Mucosa of stomach (tissue), 1 donor: ENCODE data around the gene PRPF6.

Experiments
- H3K27me3 ChIP-seq: one replicate; pipeline ENCODE4 v1.7.0; 2013; ENCODE audit warnings: mild to moderate bottlenecking, low read length; ENCODE audit not compliant: control insufficient read depth, insufficient read depth
- H3K36me3 ChIP-seq: one replicate; pipeline ENCODE4 v1.7.0; 2013; ENCODE audit warnings: low read length; ENCODE audit not compliant: control insufficient read depth, insufficient read depth
- H3K4me1 ChIP-seq: one replicate; pipeline ENCODE4 v1.7.0; 2013; ENCODE audit warnings: mild to moderate bottlenecking, low read length; ENCODE audit not compliant: control insufficient read depth, insufficient read depth
- H3K4me3 ChIP-seq: one replicate; pipeline ENCODE4 v1.7.0; 2013; ENCODE audit warnings: low read length
- H3K9ac ChIP-seq: one replicate; pipeline ENCODE4 v1.7.0; 2013; ENCODE audit warnings: mild to moderate bottlenecking, low read length, moderate library complexity
- H3K9me3 ChIP-seq: one replicate; pipeline ENCODE4 v1.7.0; 2013; ENCODE audit warnings: mild to moderate bottlenecking, low read length, moderate library complexity; ENCODE audit not compliant: control insufficient read depth
- donor health status: Pancreatic carcinoma.

PRPF6 gene

GRCh38 chr20:64033981-64034493 lies 53.1 kb downstream of the PRPF6 start:
- Histone ChIP-seq H3K4me3 (no peak overlapping the region), H3K9ac (no peak overlapping the region), H3K4me1 (peaks cover 21% of the 10 kb centered on the region), H3K27me3 (peaks cover 27% of the 10 kb centered on the region), H3K9me3 (no peaks in the 10 kb centered on the region), H3K36me3 (peaks cover 6% of the 10 kb centered on the region)

- H3K9ac ChIP-seq: no peak overlapping the region
- H3K4me1 ChIP-seq: peaks cover 24% of the 10 kb centered on the region
- no peaks in the 10 kb centered on the region for H3K36me3 ChIP-seq
- H3K4me3 ChIP-seq: no peak overlapping the region
- H3K9me3 ChIP-seq: no peaks in the 10 kb centered on the region
- H3K27me3 ChIP-seq: peaks cover 39% of the 10 kb centered on the region
These were observed 54.4 kb downstream of the PRPF6 start for GRCh38 chr20:64035066-64035932.

GRCh38 chr20:64035933-64036345 lies 55.0 kb downstream of the PRPF6 start, which contains the start of gene C20orf204:
Gene C20orf204, plus strand, starts transcription at chr20:64036182. Its CDS starts 142 bp downstream, at chr20:64036324.
- H3K36me3 ChIP-seq: no peaks in the 10 kb centered on the region
- peaks cover 17% of the 10 kb centered on the region for H3K4me1 ChIP-seq
- no peak within 1 kb of the TSS for H3K9ac ChIP-seq
- no peak within 1 kb of the TSS for H3K4me3 ChIP-seq
- peaks cover 46% of the 10 kb centered on the region for H3K27me3 ChIP-seq
- no peaks in the 10 kb centered on the region for H3K9me3 ChIP-seq

DNA sequence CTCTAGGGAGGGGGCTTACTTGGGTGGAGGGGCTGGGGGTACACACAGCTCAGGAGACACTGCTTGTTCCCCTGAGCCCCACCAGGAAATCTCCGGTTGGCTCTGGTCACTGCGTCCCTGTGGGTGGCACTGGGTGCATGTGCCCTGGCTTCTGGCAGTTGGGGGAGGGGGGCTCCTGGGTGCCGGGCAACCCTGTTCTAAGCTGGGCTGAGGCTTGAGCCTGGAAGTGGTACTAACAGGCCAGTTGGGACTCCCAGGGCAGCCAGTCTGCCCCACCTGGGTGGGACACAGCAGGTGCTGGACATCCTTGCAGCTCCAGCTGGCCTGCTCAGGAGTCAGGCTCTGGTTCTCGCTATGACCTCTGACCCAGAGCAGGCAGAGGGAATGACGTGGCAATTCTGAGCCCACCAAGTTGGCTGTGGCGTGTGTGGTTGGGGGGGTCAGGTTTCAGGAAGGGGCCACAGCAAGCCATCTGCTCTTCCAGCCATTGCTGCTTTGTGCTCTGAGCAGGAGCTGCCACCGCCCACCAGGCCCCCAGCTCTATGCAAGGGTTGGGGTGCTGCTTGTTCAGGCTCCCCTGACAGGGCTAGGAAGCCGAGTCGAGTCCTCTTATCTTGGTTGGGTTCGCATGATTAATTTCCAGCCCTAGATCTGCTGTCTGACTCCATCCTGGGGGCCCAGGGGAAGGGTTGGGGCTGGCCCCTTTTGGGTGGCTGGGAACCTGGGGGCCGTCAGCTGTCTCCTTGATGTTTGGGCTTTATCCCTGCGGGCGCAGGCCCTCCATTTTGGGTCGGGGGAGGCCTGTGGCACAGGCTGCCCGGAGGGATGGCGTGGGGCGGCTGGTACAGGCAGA lies 55.6 kb downstream of the PRPF6 start:
- no peak overlapping the region for H3K9ac ChIP-seq
- H3K27me3 ChIP-seq: peaks cover 52% of the 10 kb centered on the region
- H3K36me3 ChIP-seq: no peaks in the 10 kb centered on the region
- peaks cover 17% of the 10 kb centered on the region for H3K4me1 ChIP-seq
- H3K4me3 ChIP-seq: no peak overlapping the region
- no peaks in the 10 kb centered on the region for H3K9me3 ChIP-seq

GRCh38 chr20:64037199-64037497 lies 56.2 kb downstream of the PRPF6 start:
- Histone ChIP-seq H3K27me3 (peaks cover 58% of the 10 kb centered on the region), H3K9ac (no peak overlapping the region), H3K4me1 (peaks cover 22% of the 10 kb centered on the region), H3K9me3 (no peaks in the 10 kb centered on the region), H3K36me3 (no peaks in the 10 kb centered on the region), H3K4me3 (no peak overlapping the region)

DNA sequence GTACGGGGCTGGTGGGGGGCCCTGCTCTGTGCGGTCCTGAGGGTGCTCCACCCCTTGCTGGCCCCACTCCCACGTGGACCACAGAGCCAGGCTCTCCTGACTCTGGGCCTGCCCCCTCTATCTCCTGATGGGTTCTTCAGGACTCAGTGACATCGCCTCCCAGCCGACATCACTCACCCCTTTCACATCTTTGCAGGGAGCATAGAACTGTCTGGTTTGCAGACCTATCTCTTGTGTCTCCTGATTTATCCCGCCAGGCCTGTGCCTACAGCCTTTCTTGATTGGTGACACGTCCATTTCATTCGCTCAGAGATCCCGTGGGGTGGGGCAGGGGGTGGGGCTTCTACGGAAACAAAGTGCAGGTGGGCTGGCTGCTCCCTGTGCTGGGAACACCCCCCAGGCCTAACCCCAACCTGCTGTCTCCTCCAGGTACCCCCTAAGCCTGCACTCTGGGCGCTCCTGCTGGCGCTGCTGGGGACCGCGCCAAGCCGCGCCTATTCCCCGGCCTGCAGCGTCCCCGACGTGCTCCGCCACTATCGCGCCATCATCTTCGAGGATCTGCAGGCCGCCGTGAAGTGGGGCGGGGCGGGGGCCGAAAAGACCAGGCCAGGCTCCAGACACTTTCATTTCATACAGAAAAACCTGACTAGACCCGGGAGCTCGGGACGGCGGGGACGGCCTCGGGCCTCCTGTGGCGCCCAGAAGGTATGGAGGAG lies 56.7 kb downstream of the PRPF6 start:
- peaks cover 26% of the 10 kb centered on the region for H3K4me1 ChIP-seq
- H3K27me3 ChIP-seq: peaks cover 61% of the 10 kb centered on the region

GRCh38 chr20:64038224-64038564 lies 57.3 kb downstream of the PRPF6 start:
- peaks cover 61% of the 10 kb centered on the region for H3K27me3 ChIP-seq
- H3K4me3 ChIP-seq: no peak overlapping the region
- H3K9me3 ChIP-seq: no peaks in the 10 kb centered on the region
- peaks cover 26% of the 10 kb centered on the region for H3K4me1 ChIP-seq
- H3K9ac ChIP-seq: no peak overlapping the region
- no peaks in the 10 kb centered on the region for H3K36me3 ChIP-seq

More for the DNA sequence above, 56.7 kb downstream of the PRPF6 start:
- H3K9ac ChIP-seq: no peak overlapping the region
- H3K36me3 ChIP-seq: no peaks in the 10 kb centered on the region
- no peak overlapping the region for H3K4me3 ChIP-seq
- H3K9me3 ChIP-seq: no peaks in the 10 kb centered on the region

- peaks cover 61% of the 10 kb centered on the region for H3K27me3 ChIP-seq
- H3K4me3 ChIP-seq: peak overlapping the region; percentile 31
These were observed 57.8 kb downstream of the PRPF6 start for GRCh38 chr20:64038565-64039292.

DNA sequence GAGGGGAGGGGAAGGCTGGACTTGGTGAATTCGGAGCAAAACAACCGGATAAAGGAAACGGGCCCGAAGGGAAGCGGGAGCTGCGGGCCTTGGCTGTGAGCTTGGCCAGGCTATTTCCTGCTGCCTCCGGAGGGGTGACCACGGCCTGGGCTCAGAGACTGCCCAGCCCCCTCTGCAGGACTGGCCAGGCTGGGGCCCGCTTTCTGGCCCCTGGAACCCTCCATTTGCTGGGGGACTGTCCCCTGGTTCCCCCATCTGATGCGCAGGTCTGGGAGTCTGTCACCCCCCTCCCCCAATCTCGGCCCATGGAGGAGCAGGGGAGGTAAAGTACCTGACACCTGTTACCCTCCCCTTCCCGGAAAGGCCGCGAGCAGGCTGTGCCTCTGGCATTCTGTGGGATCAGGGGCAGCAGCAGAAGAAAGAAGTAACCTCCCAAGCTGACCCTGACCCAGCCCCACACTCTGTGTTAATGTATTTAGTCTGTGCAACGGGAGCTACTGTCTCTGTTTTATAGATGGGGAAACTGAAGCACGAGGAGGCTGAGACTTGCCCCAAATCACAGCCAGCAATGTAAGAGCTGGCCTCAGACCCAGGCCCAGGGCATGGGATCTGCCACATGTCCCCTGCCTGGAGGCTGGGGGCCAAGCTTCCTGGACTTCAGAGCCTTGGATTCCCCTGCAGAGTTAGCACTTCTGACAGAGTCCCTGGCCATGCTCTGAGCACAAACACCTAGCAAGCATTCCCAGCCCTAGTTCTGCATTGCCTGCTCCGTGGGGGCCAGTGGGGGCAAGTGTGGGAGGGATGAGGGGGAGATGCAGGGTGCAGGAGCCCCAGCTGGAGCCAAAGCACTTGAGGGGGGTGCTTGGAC lies 58.6 kb downstream of the PRPF6 start:
- Histone ChIP-seq H3K9me3 (no peaks in the 10 kb centered on the region), H3K9ac (peak overlapping the region; percentile 34), H3K4me1 (peaks cover 26% of the 10 kb centered on the region), H3K36me3 (no peaks in the 10 kb centered on the region), H3K27me3 (peaks cover 64% of the 10 kb centered on the region), H3K4me3 (peak overlapping the region; percentile 31)

More at GRCh38 chr20:64038565-64039292, 57.8 kb downstream of the PRPF6 start:
- Histone ChIP-seq H3K36me3 (no peaks in the 10 kb centered on the region), H3K4me1 (peaks cover 26% of the 10 kb centered on the region), H3K9ac (peak overlapping the region; percentile 34), H3K9me3 (no peaks in the 10 kb centered on the region)

GRCh38 chr20:64040231-64041039 lies 59.5 kb downstream of the PRPF6 start:
- H3K27me3 ChIP-seq: peaks cover 72% of the 10 kb centered on the region
- no peaks in the 10 kb centered on the region for H3K36me3 ChIP-seq
- H3K4me3 ChIP-seq: no peak overlapping the region
- no peaks in the 10 kb centered on the region for H3K9me3 ChIP-seq
- H3K9ac ChIP-seq: no peak overlapping the region
- H3K4me1 ChIP-seq: peaks cover 26% of the 10 kb centered on the region
